K562 (cell line): ENCODE data around the gene NR1D2.

Experiments used
- CTCF ChIP-seq, 3 experiments: IDR thresholded peaks in 2 of 3; conservative IDR thresholded peaks in 1 of 3; 2 replicates each; pipeline ENCODE4 v1.5.1; 2011 to 2012; ENCODE audit warnings: low read length in 3 of 3, mild to moderate bottlenecking in 3 of 3, control low read depth in 2 of 3, improper control_type of control experiment in 1 of 3, inconsistent platforms in 1 of 3, low read depth in 1 of 3, mixed read lengths in 1 of 3, moderate library complexity in 1 of 3; ENCODE audit not compliant: insufficient read depth in 2 of 3
- E2F4 ChIP-seq: sonication (generic); formaldehyde crosslinking; IDR thresholded peaks from 2 replicates; pipeline ENCODE4 v1.8.0; 2022; ENCODE audit warnings: mild to moderate bottlenecking, low read depth, missing genetic modification reagents
- JUNB ChIP-seq: fragments of 450-650 bp; formaldehyde crosslinking; conservative IDR thresholded peaks from 2 replicates; pipeline ENCODE4 v1.4.0; 2020; ENCODE audit warnings: mild to moderate bottlenecking
- KDM4B ChIP-seq, 2 experiments: fragments of 450-650 bp in 1 of 2; sonication (generic) in 1 of 2; IDR thresholded peaks; 2 replicates each; pipeline ENCODE4 v1.6.1; 2016 to 2017; ENCODE audit warnings: borderline replicate concordance in 2 of 2, antibody characterized with exemption in 1 of 2, low read depth in 1 of 2, mild to moderate bottlenecking in 1 of 2
- POLR2A ChIP-seq: fragments of 450-650 bp; conservative IDR thresholded peaks from 2 replicates; pipeline ENCODE4 v1.6.1; 2016
- SMAD3 ChIP-seq: fragments of 450-650 bp; formaldehyde crosslinking; conservative IDR thresholded peaks from 2 replicates; pipeline ENCODE4 v1.4.0; 2020; ENCODE audit warnings: mild to moderate bottlenecking
- TFAM ChIP-seq: fragments of 250-450 bp; sonication (Bioruptor Pico); conservative IDR thresholded peaks from 2 replicates; pipeline ENCODE4 v1.5.0; 2021; ENCODE audit warnings: mild to moderate bottlenecking, moderate library complexity
- ZBTB9 ChIP-seq: fragments of 450-650 bp; formaldehyde crosslinking; IDR thresholded peaks from 2 replicates; pipeline ENCODE4 v1.4.0; 2020; ENCODE audit warnings: mild to moderate bottlenecking, moderate library complexity
- ZNF609 ChIP-seq: sonication (generic); formaldehyde crosslinking; IDR thresholded peaks from 2 replicates; pipeline ENCODE4 v1.8.1; 2023; ENCODE audit warnings: missing genetic modification reagents, mild to moderate bottlenecking, borderline replicate concordance
- ZNF76 ChIP-seq: fragments of 250-450 bp; sonication (Bioruptor Pico); IDR thresholded peaks from 2 replicates; pipeline ENCODE4 v1.4.0; 2020; ENCODE audit warnings: mild to moderate bottlenecking, moderate library complexity, borderline replicate concordance
- TF ChIP-seq, protein P1 (sequence below), 2 experiments: fragments of 450-650 bp; IDR thresholded peaks; 2 replicates each; pipeline ENCODE4 v1.6.1; 2016
- TF ChIP-seq, protein P2 (sequence below): fragments of 250-450 bp; sonication (Bioruptor Pico); IDR thresholded peaks from 2 replicates; pipeline ENCODE4 v1.6.1; 2021; ENCODE audit warnings: mild to moderate bottlenecking
- TF ChIP-seq, protein P3 (sequence below): fragments of 250-450 bp; sonication (Bioruptor Pico); IDR thresholded peaks from 2 replicates; pipeline ENCODE4 v1.5.0; 2020; ENCODE audit warnings: mild to moderate bottlenecking, borderline replicate concordance

DNA sequence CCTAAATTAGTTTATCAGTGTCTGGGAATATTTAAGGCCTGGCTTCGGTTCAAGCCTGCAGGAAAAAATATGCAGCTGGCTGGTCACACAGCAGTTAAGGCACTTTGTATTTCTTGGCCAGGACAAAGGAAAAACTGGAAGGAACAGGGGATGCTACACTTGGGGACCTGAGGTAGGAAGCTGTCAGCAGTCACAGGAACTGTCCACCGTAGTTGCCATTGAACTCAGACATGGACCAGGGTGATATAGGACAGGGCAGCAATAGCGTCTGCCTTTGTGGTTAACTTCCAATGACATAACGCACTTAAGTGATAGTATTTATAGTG lies 49.1 kb downstream of the NR1D2 start:
- no peak for TF ChIP-seq SMAD3
- TF ChIP-seq TFAM (CRISPR knock-in tag), result no peak
- TF ChIP-seq ZNF609 (CRISPR knock-in tag), result no peak
- no peak for TF ChIP-seq CTCF (IDR thresholded peaks at IDR 0.05 in 2 of 3, conservative IDR thresholded peaks at IDR 0.05 in 1 of 3; ENCODE audit: insufficient read depth in 2 of 3, low read depth in 1 of 3, low read length in 3 of 3)
- TF ChIP-seq, protein P1, sequence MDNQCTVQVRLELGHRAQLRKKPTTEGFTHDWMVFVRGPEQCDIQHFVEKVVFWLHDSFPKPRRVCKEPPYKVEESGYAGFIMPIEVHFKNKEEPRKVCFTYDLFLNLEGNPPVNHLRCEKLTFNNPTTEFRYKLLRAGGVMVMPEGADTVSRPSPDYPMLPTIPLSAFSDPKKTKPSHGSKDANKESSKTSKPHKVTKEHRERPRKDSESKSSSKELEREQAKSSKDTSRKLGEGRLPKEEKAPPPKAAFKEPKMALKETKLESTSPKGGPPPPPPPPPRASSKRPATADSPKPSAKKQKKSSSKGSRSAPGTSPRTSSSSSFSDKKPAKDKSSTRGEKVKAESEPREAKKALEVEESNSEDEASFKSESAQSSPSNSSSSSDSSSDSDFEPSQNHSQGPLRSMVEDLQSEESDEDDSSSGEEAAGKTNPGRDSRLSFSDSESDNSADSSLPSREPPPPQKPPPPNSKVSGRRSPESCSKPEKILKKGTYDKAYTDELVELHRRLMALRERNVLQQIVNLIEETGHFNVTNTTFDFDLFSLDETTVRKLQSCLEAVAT (IDR thresholded peaks at IDR 0.05), result no peak
- TF ChIP-seq, protein P2, sequence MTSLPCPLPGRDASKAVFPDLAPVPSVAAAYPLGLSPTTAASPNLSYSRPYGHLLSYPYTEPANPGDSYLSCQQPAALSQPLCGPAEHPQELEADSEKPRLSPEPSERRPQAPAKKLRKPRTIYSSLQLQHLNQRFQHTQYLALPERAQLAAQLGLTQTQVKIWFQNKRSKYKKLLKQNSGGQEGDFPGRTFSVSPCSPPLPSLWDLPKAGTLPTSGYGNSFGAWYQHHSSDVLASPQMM, result no peak
- no peak for TF ChIP-seq JUNB (CRISPR knock-in tag)
- no peak for TF ChIP-seq KDM4B (IDR thresholded peaks at IDR 0.05; ENCODE audit: borderline replicate concordance in 2 of 2, low read depth in 1 of 2)
- TF ChIP-seq, protein P3, sequence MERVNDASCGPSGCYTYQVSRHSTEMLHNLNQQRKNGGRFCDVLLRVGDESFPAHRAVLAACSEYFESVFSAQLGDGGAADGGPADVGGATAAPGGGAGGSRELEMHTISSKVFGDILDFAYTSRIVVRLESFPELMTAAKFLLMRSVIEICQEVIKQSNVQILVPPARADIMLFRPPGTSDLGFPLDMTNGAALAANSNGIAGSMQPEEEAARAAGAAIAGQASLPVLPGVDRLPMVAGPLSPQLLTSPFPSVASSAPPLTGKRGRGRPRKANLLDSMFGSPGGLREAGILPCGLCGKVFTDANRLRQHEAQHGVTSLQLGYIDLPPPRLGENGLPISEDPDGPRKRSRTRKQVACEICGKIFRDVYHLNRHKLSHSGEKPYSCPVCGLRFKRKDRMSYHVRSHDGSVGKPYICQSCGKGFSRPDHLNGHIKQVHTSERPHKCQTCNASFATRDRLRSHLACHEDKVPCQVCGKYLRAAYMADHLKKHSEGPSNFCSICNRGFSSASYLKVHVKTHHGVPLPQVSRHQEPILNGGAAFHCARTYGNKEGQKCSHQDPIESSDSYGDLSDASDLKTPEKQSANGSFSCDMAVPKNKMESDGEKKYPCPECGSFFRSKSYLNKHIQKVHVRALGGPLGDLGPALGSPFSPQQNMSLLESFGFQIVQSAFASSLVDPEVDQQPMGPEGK, result no peak
- no peak for TF ChIP-seq E2F4 (CRISPR knock-in tag)
- TF ChIP-seq ZNF76, result no peak
- no peak for TF ChIP-seq POLR2A
- no peak for TF ChIP-seq ZBTB9
